Rectal smooth muscle tissue (tissue), 1 donor: ENCODE measurements around the gene ST3GAL4.

ENCODE experiments used
- H3K27ac ChIP-seq: one replicate; pipeline ENCODE4 v1.7.0; 2013; ENCODE audit warnings: low read depth, low read length, inconsistent platforms
- H3K27me3 ChIP-seq: one replicate; pipeline ENCODE4 v1.7.0; 2013; ENCODE audit warnings: low read length; ENCODE audit not compliant: control insufficient read depth, insufficient read depth
- H3K36me3 ChIP-seq: one replicate; pipeline ENCODE4 v1.7.0; 2013; ENCODE audit warnings: low read length; ENCODE audit not compliant: control insufficient read depth, insufficient read depth
- H3K4me1 ChIP-seq: one replicate; pipeline ENCODE4 v1.7.0; 2013; ENCODE audit warnings: low read length; ENCODE audit not compliant: control insufficient read depth, insufficient read depth
- H3K4me3 ChIP-seq: one replicate; pipeline ENCODE4 v1.7.0; 2013; ENCODE audit warnings: low read length
- H3K9ac ChIP-seq: one replicate; pipeline ENCODE4 v1.7.0; 2013; ENCODE audit warnings: low read length

ST3GAL4 gene

GRCh38 chr11:126317756-126318573, 37.5 kb upstream of the ST3GAL4 start:
- peak overlapping the region; percentile 29 for H3K4me3 ChIP-seq
- H3K27ac ChIP-seq = peak overlapping the region; percentile 81
- H3K9ac ChIP-seq = peak overlapping the region; percentile 5

GRCh38 chr11:126318574-126319373, 36.7 kb upstream of the ST3GAL4 start:
- no peaks in the 10 kb centered on the region for H3K27me3 ChIP-seq
- H3K4me3 ChIP-seq = peak overlapping the region; percentile 29

More at GRCh38 chr11:126317756-126318573, 37.5 kb upstream of the ST3GAL4 start:
- H3K4me1 ChIP-seq = peaks cover 25% of the 10 kb centered on the region
- no peaks in the 10 kb centered on the region for H3K27me3 ChIP-seq
- H3K36me3 ChIP-seq = no peaks in the 10 kb centered on the region

GRCh38 chr11:126319374-126319740, 36.1 kb upstream of the ST3GAL4 start:
- H3K27me3 ChIP-seq = no peaks in the 10 kb centered on the region
- H3K4me1 ChIP-seq = peaks cover 25% of the 10 kb centered on the region
- no peak overlapping the region for H3K4me3 ChIP-seq
- H3K9ac ChIP-seq = no peak overlapping the region
- H3K36me3 ChIP-seq = no peaks in the 10 kb centered on the region
- peak overlapping the region; percentile 81 for H3K27ac ChIP-seq

More at GRCh38 chr11:126318574-126319373, 36.7 kb upstream of the ST3GAL4 start:
- Histone ChIP-seq H3K36me3 (no peaks in the 10 kb centered on the region), H3K4me1 (peaks cover 25% of the 10 kb centered on the region), H3K27ac (peak overlapping the region; percentile 81), H3K9ac (peak overlapping the region; percentile 5)

- Histone ChIP-seq H3K36me3 (no peaks in the 10 kb centered on the region), H3K27ac (no peak overlapping the region), H3K4me3 (no peak overlapping the region), H3K9ac (no peak overlapping the region), H3K4me1 (peaks cover 17% of the 10 kb centered on the region), H3K27me3 (no peaks in the 10 kb centered on the region)
These were observed 32.5 kb upstream of the ST3GAL4 start for GRCh38 chr11:126322996-126323395.

GRCh38 chr11:126327281-126328000, 28.0 kb upstream of the ST3GAL4 start:
- no peak overlapping the region for H3K27ac ChIP-seq
- H3K9ac ChIP-seq = no peak overlapping the region
- H3K27me3 ChIP-seq = no peaks in the 10 kb centered on the region
- H3K4me3 ChIP-seq = no peak overlapping the region
- no peaks in the 10 kb centered on the region for H3K4me1 ChIP-seq
- H3K36me3 ChIP-seq = peaks cover 2% of the 10 kb centered on the region

- H3K9ac ChIP-seq = no peak overlapping the region
- no peaks in the 10 kb centered on the region for H3K27me3 ChIP-seq
- H3K27ac ChIP-seq = no peak overlapping the region
- H3K4me1 ChIP-seq = no peaks in the 10 kb centered on the region
- no peak overlapping the region for H3K4me3 ChIP-seq
- H3K36me3 ChIP-seq = peaks cover 2% of the 10 kb centered on the region
These were observed 27.5 kb upstream of the ST3GAL4 start for GRCh38 chr11:126328001-126328390.

- Histone ChIP-seq H3K4me1 (no peaks in the 10 kb centered on the region), H3K4me3 (no peak overlapping the region), H3K36me3 (peaks cover 2% of the 10 kb centered on the region), H3K9ac (no peak overlapping the region), H3K27ac (no peak overlapping the region), H3K27me3 (no peaks in the 10 kb centered on the region)
These were observed 27.0 kb upstream of the ST3GAL4 start for GRCh38 chr11:126328444-126328843.

GRCh38 chr11:126328938-126329643, 26.4 kb upstream of the ST3GAL4 start:
- no peak overlapping the region for H3K27ac ChIP-seq
- no peaks in the 10 kb centered on the region for H3K27me3 ChIP-seq
- peaks cover 2% of the 10 kb centered on the region for H3K36me3 ChIP-seq
- H3K9ac ChIP-seq = no peak overlapping the region
- H3K4me1 ChIP-seq = no peaks in the 10 kb centered on the region
- no peak overlapping the region for H3K4me3 ChIP-seq

GRCh38 chr11:126329644-126330211, 25.8 kb upstream of the ST3GAL4 start:
- Histone ChIP-seq H3K9ac (no peak overlapping the region), H3K4me1 (no peaks in the 10 kb centered on the region), H3K27me3 (no peaks in the 10 kb centered on the region), H3K27ac (no peak overlapping the region), H3K36me3 (peaks cover 2% of the 10 kb centered on the region), H3K4me3 (no peak overlapping the region)

- Histone ChIP-seq H3K36me3 (peaks cover 2% of the 10 kb centered on the region), H3K4me3 (no peak overlapping the region), H3K27ac (no peak overlapping the region), H3K27me3 (no peaks in the 10 kb centered on the region), H3K9ac (no peak overlapping the region), H3K4me1 (no peaks in the 10 kb centered on the region)
These were observed 24.2 kb upstream of the ST3GAL4 start for GRCh38 chr11:126331286-126331685.

- no peaks in the 10 kb centered on the region for H3K27me3 ChIP-seq
- H3K4me1 ChIP-seq = no peaks in the 10 kb centered on the region
- H3K36me3 ChIP-seq = peaks cover 2% of the 10 kb centered on the region
- H3K27ac ChIP-seq = no peak overlapping the region
- no peak overlapping the region for H3K9ac ChIP-seq
- no peak overlapping the region for H3K4me3 ChIP-seq
These were observed 23.2 kb upstream of the ST3GAL4 start for GRCh38 chr11:126332221-126332711.
